Mesenchymal stem cell (in vitro differentiated cells and primary cell): ENCODE measurements around the gene GRHPR.
"Not testable (repeated sequence)": the region's sequence is repeated elsewhere in the genome, so short reads cannot be mapped to it uniquely, and the experiment has no call there.

ENCODE experiments used
- DNase-seq: peaks from one replicate; pipeline ENCODE4 v3.0.0-alpha.2; 2013
- H2AFZ ChIP-seq: one replicate; pipeline ENCODE4 v1.6.1; 2013; ENCODE audit warnings: low read depth, mild to moderate bottlenecking, control low read depth, inconsistent platforms, low read length, moderate library complexity
- H2AK5ac ChIP-seq: 2 replicates; pipeline ENCODE4 v1.6.1; 2013; ENCODE audit warnings: low read length, moderate library complexity, mild to moderate bottlenecking, inconsistent platforms; ENCODE audit not compliant: severe bottlenecking
- H2BK120ac ChIP-seq: one replicate; pipeline ENCODE4 v1.6.1; 2013; ENCODE audit warnings: low read depth, mild to moderate bottlenecking, inconsistent platforms, low read length, moderate library complexity
- H2BK12ac ChIP-seq, 2 experiments: one replicate each; pipeline ENCODE4 v1.6.1; 2013; ENCODE audit warnings: inconsistent platforms in 2 of 2, low read length in 2 of 2, mild to moderate bottlenecking in 2 of 2, moderate library complexity in 2 of 2, control low read depth in 1 of 2
- H2BK15ac ChIP-seq: one replicate; pipeline ENCODE4 v1.6.1; 2013; ENCODE audit warnings: mild to moderate bottlenecking, low read depth, inconsistent platforms; ENCODE audit not compliant: poor library complexity, severe bottlenecking
- H2BK5ac ChIP-seq: 2 replicates; pipeline ENCODE4 v1.6.1; 2013; ENCODE audit warnings: low read depth, mild to moderate bottlenecking, low read length, control low read depth, inconsistent platforms; ENCODE audit not compliant: poor library complexity, severe bottlenecking
- H3K14ac ChIP-seq, 2 experiments: one replicate each; pipeline ENCODE4 v1.6.1; 2013; ENCODE audit warnings: inconsistent platforms in 2 of 2, low read length in 2 of 2, control low read depth in 1 of 2, mild to moderate bottlenecking in 1 of 2, moderate library complexity in 1 of 2
- H3K18ac ChIP-seq, 2 experiments: one replicate each; pipeline ENCODE4 v1.6.1; 2013; ENCODE audit warnings: inconsistent platforms in 2 of 2, low read length in 2 of 2, control low read depth in 1 of 2, low read depth in 1 of 2, mild to moderate bottlenecking in 1 of 2
- H3K23ac ChIP-seq, 2 experiments: one replicate each; pipeline ENCODE4 v1.6.1; 2013; ENCODE audit warnings: inconsistent platforms in 2 of 2, low read length in 2 of 2, mild to moderate bottlenecking in 2 of 2, moderate library complexity in 2 of 2, control low read depth in 1 of 2
- H3K27ac ChIP-seq: 2 replicates; pipeline ENCODE4 v1.5.1; 2013; ENCODE audit warnings: mild to moderate bottlenecking, moderate library complexity, low read length, control low read depth, inconsistent platforms; ENCODE audit not compliant: poor library complexity, severe bottlenecking
- H3K27me3 ChIP-seq, 2 experiments: 2 replicates each; pipeline versions ENCODE4 v1.6.1 to v1.7.0; 2013; ENCODE audit warnings: low read length in 2 of 2, mild to moderate bottlenecking in 2 of 2, moderate library complexity in 2 of 2, control low read depth in 1 of 2, inconsistent platforms in 1 of 2; ENCODE audit not compliant: control insufficient read depth in 1 of 2, insufficient read depth in 1 of 2
- H3K36me3 ChIP-seq, 2 experiments: 2 replicates each; pipeline versions ENCODE4 v1.6.1 to v1.7.0; 2013; ENCODE audit warnings: low read length in 2 of 2, control low read depth in 1 of 2, inconsistent platforms in 1 of 2, low read depth in 1 of 2, mild to moderate bottlenecking in 1 of 2; ENCODE audit not compliant: insufficient read depth in 2 of 2, control insufficient read depth in 1 of 2
- H3K4ac ChIP-seq, 2 experiments: one replicate each; pipeline ENCODE4 v1.6.1; 2013; ENCODE audit warnings: inconsistent platforms in 2 of 2, low read length in 2 of 2, mild to moderate bottlenecking in 2 of 2, moderate library complexity in 2 of 2, control low read depth in 1 of 2, low read depth in 1 of 2
- H3K4me1 ChIP-seq: 2 replicates; pipeline ENCODE4 v1.6.1; 2013; ENCODE audit warnings: low read depth, low read length, control low read depth; ENCODE audit not compliant: control insufficient read depth, insufficient read depth
- H3K4me2 ChIP-seq: 2 replicates; pipeline ENCODE4 v1.6.1; 2013; ENCODE audit warnings: low read length, mild to moderate bottlenecking, inconsistent platforms; ENCODE audit not compliant: poor library complexity, severe bottlenecking
- H3K4me3 ChIP-seq, 2 experiments: 2 replicates each; pipeline versions ENCODE4 v1.5.1 to v1.7.0; 2013; ENCODE audit warnings: low read length in 2 of 2, mild to moderate bottlenecking in 2 of 2, control low read depth in 1 of 2, low read depth in 1 of 2; ENCODE audit not compliant: insufficient read depth in 1 of 2
- H3K79me1 ChIP-seq: replicated peaks from 2 replicates; pipeline ENCODE4 v1.6.1; 2013; ENCODE audit warnings: mild to moderate bottlenecking, control low read depth, low read length, inconsistent platforms; ENCODE audit not compliant: poor library complexity, severe bottlenecking
- H3K9ac ChIP-seq: 2 replicates; pipeline ENCODE4 v1.7.0; 2013; ENCODE audit warnings: mild to moderate bottlenecking, low read length, moderate library complexity
- H3K9me3 ChIP-seq: 2 replicates; pipeline ENCODE4 v1.7.0; 2013; ENCODE audit warnings: mild to moderate bottlenecking, low read length; ENCODE audit not compliant: control insufficient read depth
- H4K8ac ChIP-seq: one replicate; pipeline ENCODE4 v1.6.1; 2013; ENCODE audit warnings: inconsistent platforms, mild to moderate bottlenecking, low read length, moderate library complexity
- H4K91ac ChIP-seq: one replicate; pipeline ENCODE4 v1.6.1; 2013; ENCODE audit warnings: mild to moderate bottlenecking, low read length, inconsistent platforms
- WGBS: methylation state at CpG from one replicate; pipeline ENCODE4 v1.1.7; 2013; ENCODE audit warnings: mixed read lengths; 5-methylcytosine and 5-hydroxymethylcytosine counted together

The GRHPR gene

DNA sequence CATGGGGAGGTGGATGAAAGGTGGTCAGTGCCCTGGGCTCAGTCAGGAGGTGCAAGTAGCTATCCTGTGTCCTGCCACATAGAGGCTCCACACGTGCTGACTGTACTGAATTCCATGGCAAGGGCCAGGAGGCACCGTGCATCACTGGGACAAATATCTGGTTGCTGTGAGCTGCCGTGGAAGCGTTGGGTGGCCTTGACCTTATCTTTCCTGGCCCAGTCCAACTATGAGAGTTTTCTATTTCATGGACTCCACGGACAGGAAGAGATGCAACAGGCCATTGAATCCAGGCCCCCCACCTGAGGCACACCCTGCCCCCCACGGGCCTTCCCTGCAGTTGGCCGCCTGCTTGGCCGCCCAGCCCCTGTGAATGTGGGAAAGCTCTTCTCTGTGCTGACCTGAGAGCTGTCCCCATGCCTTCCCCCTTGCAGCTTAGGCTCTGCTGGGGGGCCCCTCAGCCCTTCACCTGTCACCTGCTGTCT lies 1.7 kb downstream of the GRHPR start:
- Histone ChIP-seq H3K14ac (no peak overlapping the region), H4K91ac (no peak overlapping the region), H3K4me2 (no peak overlapping the region), H3K18ac (no peak overlapping the region), H2BK12ac (peak overlapping the region in 1 of 2 experiments; percentile 25), H2BK120ac (no peak overlapping the region), H2AK5ac (no peak overlapping the region), H2BK15ac (no peak overlapping the region), H4K8ac (no peak overlapping the region), H3K36me3 (peaks cover 36 to 45% of the 10 kb centered on the region in 2 experiments), H3K27ac (no peak overlapping the region), H2BK5ac (no peak overlapping the region), H3K27me3 (no peaks in the 10 kb centered on the region), H3K9me3 (no peaks in the 10 kb centered on the region), H3K9ac (peak overlapping the region; percentile 97), H3K4ac (no peak overlapping the region), H3K79me1 (peaks cover 38% of the 10 kb centered on the region), H3K4me1 (peaks cover 25% of the 10 kb centered on the region), H3K4me3 (peak overlapping the region in 1 of 2 experiments; percentile 90), H3K23ac (peak overlapping the region in 1 of 2 experiments; percentile 20), H2AFZ (no peak overlapping the region)
- DNase-seq, result no peak
- WGBS, result 93% methylated on average over 8 of the region's 8 CpGs

DNA sequence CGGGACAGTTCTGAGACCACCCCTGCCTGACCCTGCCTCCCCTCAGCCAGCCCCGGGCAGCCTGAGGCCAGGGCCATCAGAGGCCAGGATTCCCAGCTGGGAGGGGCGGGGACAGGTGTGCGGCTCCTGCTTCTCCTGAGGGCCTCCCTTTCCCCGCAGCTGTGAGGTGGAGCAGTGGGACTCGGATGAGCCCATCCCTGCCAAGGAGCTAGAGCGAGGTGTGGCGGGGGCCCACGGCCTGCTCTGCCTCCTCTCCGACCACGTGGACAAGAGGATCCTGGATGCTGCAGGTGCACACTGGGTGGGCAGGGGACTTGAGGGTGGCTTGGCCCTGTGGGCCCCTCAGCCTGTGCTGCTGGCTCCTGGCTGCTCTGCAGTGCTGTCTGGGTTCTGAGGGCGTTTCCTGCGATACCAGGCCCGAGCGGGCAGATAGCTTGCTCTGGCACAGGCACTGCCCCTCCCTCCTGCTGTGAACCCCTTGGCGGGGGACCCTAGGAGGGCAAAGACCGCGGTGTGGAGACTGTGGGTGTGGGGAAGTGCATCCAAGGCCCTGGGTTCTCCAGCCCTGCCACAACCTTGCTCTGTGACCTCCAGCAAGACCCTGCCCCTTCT lies 2.3 kb downstream of the GRHPR start:
- H3K27ac ChIP-seq, result no peak overlapping the region
- 90% methylated on average over 18 of the region's 18 CpGs for WGBS
- H2BK15ac ChIP-seq, result no peak overlapping the region
- peaks cover 43% of the 10 kb centered on the region for H3K79me1 ChIP-seq
- no peak overlapping the region for H2BK120ac ChIP-seq
- H3K4me3 ChIP-seq, result peak overlapping the region in 1 of 2 experiments; percentile 13
- no peak overlapping the region for H3K4ac ChIP-seq
- DNase-seq, result no peak
- H3K27me3 ChIP-seq, result no peaks in the 10 kb centered on the region
- no peak overlapping the region for H3K23ac ChIP-seq
- H2BK5ac ChIP-seq, result no peak overlapping the region
- no peak overlapping the region for H4K8ac ChIP-seq
- H4K91ac ChIP-seq, result no peak overlapping the region
- H3K36me3 ChIP-seq, result peaks cover 42 to 50% of the 10 kb centered on the region in 2 experiments
- no peak overlapping the region for H3K14ac ChIP-seq
- H3K9ac ChIP-seq, result peak overlapping the region; percentile 32
- H2AK5ac ChIP-seq, result no peak overlapping the region
- no peaks in the 10 kb centered on the region for H3K9me3 ChIP-seq
- no peak overlapping the region for H3K18ac ChIP-seq
- H2BK12ac ChIP-seq, result peak overlapping the region in 1 of 2 experiments; percentile 25
- no peak overlapping the region for H3K4me2 ChIP-seq
- H2AFZ ChIP-seq, result no peak overlapping the region
- H3K4me1 ChIP-seq, result peaks cover 25% of the 10 kb centered on the region

DNA sequence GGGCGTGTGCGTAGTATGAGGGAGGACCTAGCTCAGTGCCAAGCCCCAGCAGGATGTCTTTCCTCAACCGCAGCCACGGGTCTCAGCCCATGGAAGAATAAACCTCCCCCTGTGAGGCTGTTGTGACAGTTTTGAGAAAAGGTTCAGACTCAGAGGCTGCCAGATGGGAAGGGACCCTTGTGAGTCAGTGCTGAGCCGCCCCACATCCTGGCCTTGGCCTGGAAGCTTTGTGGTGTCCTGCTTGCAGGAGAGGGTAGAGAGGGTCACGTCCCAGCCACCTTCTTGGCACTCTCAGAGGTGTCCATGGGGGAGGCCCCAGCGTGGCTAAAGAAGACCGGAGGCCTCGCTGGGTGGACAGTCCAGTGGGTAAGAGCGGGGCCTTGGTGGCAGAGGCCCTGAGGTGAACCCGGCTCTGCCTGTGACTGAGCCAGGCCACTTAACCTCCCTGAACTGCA lies 2.8 kb downstream of the GRHPR start:
- Histone ChIP-seq H2BK5ac (no peak overlapping the region), H3K18ac (no peak overlapping the region), H4K91ac (no peak overlapping the region), H2AFZ (no peak overlapping the region), H3K4me1 (peaks cover 25% of the 10 kb centered on the region), H4K8ac (no peak overlapping the region), H2BK120ac (no peak overlapping the region), H3K27me3 (no peaks in the 10 kb centered on the region), H3K14ac (no peak overlapping the region), H3K4ac (no peak overlapping the region), H2BK15ac (no peak overlapping the region), H3K4me2 (peak overlapping the region; percentile 5), H3K4me3 (no peak overlapping the region), H3K79me1 (peaks cover 47% of the 10 kb centered on the region), H2AK5ac (no peak overlapping the region), H3K23ac (no peak overlapping the region), H3K9ac (peak overlapping the region; percentile 32), H3K27ac (no peak overlapping the region), H3K36me3 (peaks cover 47 to 56% of the 10 kb centered on the region in 2 experiments), H2BK12ac (no peak overlapping the region), H3K9me3 (no peaks in the 10 kb centered on the region)
- WGBS, result 85% methylated on average over 11 of the region's 11 CpGs
- DNase-seq, result no peak

DNA sequence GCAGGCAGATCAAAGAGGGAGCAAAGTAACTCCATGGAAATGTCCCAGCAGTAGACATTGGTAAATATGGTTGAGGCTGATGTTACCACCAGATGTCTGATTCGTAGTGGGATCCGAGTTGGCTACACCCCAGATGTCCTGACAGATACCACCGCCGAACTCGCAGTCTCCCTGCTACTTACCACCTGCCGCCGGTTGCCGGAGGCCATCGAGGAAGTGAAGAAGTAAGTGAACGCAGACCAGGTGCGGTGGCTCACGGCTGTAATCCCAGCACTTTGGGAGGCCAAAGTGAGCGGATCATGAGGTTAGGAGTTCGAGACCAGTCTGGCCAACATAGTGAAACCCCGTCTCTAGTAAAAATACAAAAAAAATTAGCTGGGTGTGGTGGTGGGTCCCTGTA lies 3.9 kb downstream of the GRHPR start:
- not testable (repeated sequence) for H3K27ac ChIP-seq, H3K23ac ChIP-seq, H3K18ac ChIP-seq, H2AK5ac ChIP-seq, H3K9me3 ChIP-seq, H3K9ac ChIP-seq, H3K4ac ChIP-seq, H3K4me3 ChIP-seq, H2AFZ ChIP-seq, H3K4me2 ChIP-seq, H3K14ac ChIP-seq, DNase-seq, H4K8ac ChIP-seq, H2BK120ac ChIP-seq, H2BK12ac ChIP-seq, H3K27me3 ChIP-seq, H4K91ac ChIP-seq, H2BK15ac ChIP-seq, H2BK5ac ChIP-seq
- Histone ChIP-seq H3K79me1 (peaks cover 55% of the 10 kb centered on the region), H3K4me1 (peaks cover 26% of the 10 kb centered on the region), H3K36me3 (peaks cover 57 to 67% of the 10 kb centered on the region in 2 experiments)
- 98% methylated on average over 15 of the region's 15 CpGs for WGBS
